ENCODE measurements around the gene GOLGA6L7.
"Not testable (repeated sequence)": the region's sequence is repeated elsewhere in the genome, so short reads cannot be mapped to it uniquely, and the experiment has no call there.

Gene GOLGA6L7

GRCh38 chr15:28810444-28810843 is 38.0 kb downstream of the GOLGA6L7 start:
- not testable (repeated sequence) for H3K9ac ChIP-seq (ENCODE audit: low read depth, low read length); H3K9me3 ChIP-seq (ENCODE audit: control insufficient read depth, insufficient read depth, low read length)

DNA sequence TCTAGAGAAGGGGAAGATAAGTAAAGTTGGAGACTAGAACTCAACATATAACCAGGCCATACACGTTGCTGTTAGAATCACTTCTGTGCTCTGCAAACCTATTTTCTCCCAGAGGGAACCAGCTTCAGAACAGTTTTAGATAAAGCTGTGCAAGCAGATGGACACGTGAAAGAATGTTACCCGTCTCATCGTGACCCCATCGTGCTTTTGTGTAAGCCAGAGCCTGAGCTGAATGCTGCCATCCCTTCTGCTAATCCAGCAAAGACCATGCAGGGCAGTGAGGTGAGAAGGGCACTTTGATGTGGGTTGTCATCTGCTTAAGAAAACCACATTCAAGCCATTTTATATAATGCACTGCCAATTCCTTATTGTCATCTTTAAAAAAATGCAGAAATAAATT is 40.3 kb downstream of the GOLGA6L7 start:
- not testable (repeated sequence) for H3K9me3 ChIP-seq (ENCODE audit: control insufficient read depth, insufficient read depth, low read length); H3K4me1 ChIP-seq (ENCODE audit: control insufficient read depth, insufficient read depth, low read length); H3K27ac ChIP-seq (ENCODE audit: low read depth, low read length); H3K27me3 ChIP-seq (ENCODE audit: control insufficient read depth, insufficient read depth, low read length); H3K4me3 ChIP-seq (ENCODE audit: low read depth, low read length); H3K9ac ChIP-seq (ENCODE audit: low read depth, low read length); H3K36me3 ChIP-seq (ENCODE audit: control insufficient read depth, insufficient read depth, low read length)

More at GRCh38 chr15:28810444-28810843, 38.0 kb downstream of the GOLGA6L7 start:
- H3K27ac ChIP-seq (ENCODE audit: low read depth, low read length); H3K4me3 ChIP-seq (ENCODE audit: low read depth, low read length); H3K27me3 ChIP-seq (ENCODE audit: control insufficient read depth, insufficient read depth, low read length); H3K36me3 ChIP-seq (ENCODE audit: control insufficient read depth, insufficient read depth, low read length); H3K4me1 ChIP-seq (ENCODE audit: control insufficient read depth, insufficient read depth, low read length): not testable (repeated sequence)

- H3K4me3 ChIP-seq (ENCODE audit: low read depth, low read length); H3K4me1 ChIP-seq (ENCODE audit: control insufficient read depth, insufficient read depth, low read length); H3K27me3 ChIP-seq (ENCODE audit: control insufficient read depth, insufficient read depth, low read length); H3K36me3 ChIP-seq (ENCODE audit: control insufficient read depth, insufficient read depth, low read length); H3K9ac ChIP-seq (ENCODE audit: low read depth, low read length); H3K27ac ChIP-seq (ENCODE audit: low read depth, low read length); H3K9me3 ChIP-seq (ENCODE audit: control insufficient read depth, insufficient read depth, low read length): not testable (repeated sequence)
These were observed 48.1 kb downstream of the GOLGA6L7 start for GRCh38 chr15:28800366-28800765.

DNA sequence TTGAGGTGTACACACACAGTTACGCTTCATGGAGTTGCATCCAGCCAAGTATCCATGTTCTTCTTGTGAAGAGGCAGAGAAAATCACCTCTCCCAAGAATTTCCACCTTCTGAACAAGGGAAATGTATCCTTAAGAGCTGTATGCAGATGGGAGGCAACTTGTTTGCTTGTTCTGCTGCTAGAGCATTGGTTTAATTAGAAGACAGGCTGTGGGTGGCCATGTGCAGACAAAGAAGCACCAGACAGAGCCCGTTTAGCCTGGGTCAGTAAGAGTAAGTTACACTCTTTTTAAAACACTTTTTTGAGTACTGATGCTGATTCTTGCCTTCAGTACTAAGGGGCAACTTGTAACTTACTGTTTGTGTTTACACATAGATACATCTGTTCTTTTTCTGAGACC is 50.2 kb downstream of the GOLGA6L7 start:
- not testable (repeated sequence) for H3K9me3 ChIP-seq (ENCODE audit: control insufficient read depth, insufficient read depth, low read length); H3K9ac ChIP-seq (ENCODE audit: low read depth, low read length); H3K4me3 ChIP-seq (ENCODE audit: low read depth, low read length); H3K36me3 ChIP-seq (ENCODE audit: control insufficient read depth, insufficient read depth, low read length); H3K4me1 ChIP-seq (ENCODE audit: control insufficient read depth, insufficient read depth, low read length); H3K27ac ChIP-seq (ENCODE audit: low read depth, low read length); H3K27me3 ChIP-seq (ENCODE audit: control insufficient read depth, insufficient read depth, low read length)

DNA sequence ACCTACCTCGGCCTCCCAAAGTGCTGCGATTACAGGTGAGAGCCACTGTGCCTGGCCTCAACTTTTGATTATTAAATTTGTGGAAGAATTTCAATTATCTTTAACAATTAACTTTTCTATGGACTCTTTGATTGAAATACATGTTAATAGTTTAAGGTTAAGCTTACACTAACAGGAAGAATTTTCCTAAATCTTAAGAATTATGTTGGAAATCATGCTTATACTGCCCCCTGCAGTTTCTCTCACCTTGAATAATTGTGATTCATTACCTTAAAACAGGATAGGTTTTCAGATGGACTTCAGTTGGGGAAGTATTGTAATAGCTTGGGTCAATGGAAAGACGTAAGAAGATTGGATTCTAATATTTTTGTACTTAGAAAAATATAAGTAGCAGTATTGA is 54.2 kb downstream of the GOLGA6L7 start:
- H3K4me1 ChIP-seq (ENCODE audit: control insufficient read depth, insufficient read depth, low read length); H3K27me3 ChIP-seq (ENCODE audit: control insufficient read depth, insufficient read depth, low read length); H3K4me3 ChIP-seq (ENCODE audit: low read depth, low read length); H3K9ac ChIP-seq (ENCODE audit: low read depth, low read length); H3K9me3 ChIP-seq (ENCODE audit: control insufficient read depth, insufficient read depth, low read length); H3K27ac ChIP-seq (ENCODE audit: low read depth, low read length); H3K36me3 ChIP-seq (ENCODE audit: control insufficient read depth, insufficient read depth, low read length): not testable (repeated sequence)

Measured in HUES48 (cell line).